ENCODE results near the gene UBTD1.

The UBTD1 gene

DNA sequence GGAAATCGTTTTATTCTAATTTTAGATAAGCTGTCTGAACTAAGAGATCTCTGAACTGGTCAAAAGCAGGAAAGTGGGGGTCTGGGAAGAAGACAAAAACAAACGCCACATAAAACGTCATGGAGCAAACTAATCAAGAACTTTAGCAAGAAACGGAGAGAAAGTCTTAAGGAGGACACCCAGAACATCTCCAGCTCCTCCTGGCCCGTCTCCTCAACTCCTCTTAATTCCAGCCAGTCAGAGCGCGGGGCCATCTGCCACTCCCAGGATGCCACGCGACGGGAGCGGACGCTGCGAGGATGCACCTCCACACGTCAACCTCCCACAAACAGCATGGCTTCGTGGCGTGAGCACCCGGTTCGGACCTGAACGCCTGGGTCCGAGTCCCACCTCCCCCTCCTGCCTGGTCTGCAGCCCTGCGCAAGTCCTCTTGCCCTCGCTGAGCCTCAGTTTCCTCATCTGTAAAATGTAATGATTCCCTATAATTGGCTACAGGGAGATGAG is 1.1 kb upstream of the UBTD1 start:
- TF ChIP-seq, protein P1, sequence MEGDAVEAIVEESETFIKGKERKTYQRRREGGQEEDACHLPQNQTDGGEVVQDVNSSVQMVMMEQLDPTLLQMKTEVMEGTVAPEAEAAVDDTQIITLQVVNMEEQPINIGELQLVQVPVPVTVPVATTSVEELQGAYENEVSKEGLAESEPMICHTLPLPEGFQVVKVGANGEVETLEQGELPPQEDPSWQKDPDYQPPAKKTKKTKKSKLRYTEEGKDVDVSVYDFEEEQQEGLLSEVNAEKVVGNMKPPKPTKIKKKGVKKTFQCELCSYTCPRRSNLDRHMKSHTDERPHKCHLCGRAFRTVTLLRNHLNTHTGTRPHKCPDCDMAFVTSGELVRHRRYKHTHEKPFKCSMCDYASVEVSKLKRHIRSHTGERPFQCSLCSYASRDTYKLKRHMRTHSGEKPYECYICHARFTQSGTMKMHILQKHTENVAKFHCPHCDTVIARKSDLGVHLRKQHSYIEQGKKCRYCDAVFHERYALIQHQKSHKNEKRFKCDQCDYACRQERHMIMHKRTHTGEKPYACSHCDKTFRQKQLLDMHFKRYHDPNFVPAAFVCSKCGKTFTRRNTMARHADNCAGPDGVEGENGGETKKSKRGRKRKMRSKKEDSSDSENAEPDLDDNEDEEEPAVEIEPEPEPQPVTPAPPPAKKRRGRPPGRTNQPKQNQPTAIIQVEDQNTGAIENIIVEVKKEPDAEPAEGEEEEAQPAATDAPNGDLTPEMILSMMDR (IDR thresholded peaks at IDR 0.05; ENCODE audit: low read depth, low read length): no peak
- H3K4me3 ChIP-seq (ENCODE audit: low read depth, low read length): peak overlapping the region; percentile 99

DNA sequence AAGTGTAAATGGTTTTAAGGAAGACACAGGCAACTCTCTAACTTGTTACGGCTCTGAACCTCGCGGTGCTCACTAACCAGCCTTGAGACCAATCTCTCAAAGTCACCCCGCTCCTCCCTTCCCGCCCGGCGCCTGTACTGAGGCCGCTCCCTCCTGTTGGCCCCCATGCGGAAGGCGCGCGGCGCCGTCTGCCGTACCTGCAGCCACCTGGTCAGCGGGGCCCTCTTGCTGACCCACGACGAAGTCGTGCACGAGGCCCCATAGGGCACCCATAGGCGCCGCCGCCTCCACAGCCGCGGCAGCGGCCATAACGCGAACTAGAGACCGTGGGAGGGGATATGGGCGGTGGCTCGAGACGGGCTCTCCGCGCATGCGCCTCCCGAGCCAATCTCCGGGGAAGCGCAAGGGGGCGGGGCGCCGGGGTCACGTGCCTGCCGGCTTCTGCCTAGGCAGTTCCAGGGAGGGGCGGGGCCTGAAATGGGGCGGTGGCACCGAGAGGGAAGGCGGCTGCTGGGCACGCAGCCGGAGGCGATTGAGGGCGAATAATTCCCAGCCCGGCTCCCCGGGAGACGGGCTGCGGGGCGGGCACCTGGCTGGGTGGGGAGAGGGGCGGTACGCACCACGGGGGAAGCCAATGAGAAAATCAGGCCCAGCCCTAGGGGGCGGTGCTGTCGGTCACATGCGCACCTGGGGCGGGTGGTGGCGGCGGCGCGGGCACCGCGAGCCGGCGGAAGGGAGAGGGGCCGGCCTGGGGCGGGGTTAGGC is 466 bp upstream of the UBTD1 start, which contains the start of gene MMS19:
MMS19 (minus strand) TSS at position 347 of the 765 bp plus-strand sequence; CDS start at position 309, 38 bp downstream.
- TF ChIP-seq, protein P1 (IDR thresholded peaks at IDR 0.05; ENCODE audit: low read depth, low read length): no peak
- H3K4me3 ChIP-seq (ENCODE audit: low read depth, low read length): peak within 1 kb of the TSS; percentile 99

DNA sequence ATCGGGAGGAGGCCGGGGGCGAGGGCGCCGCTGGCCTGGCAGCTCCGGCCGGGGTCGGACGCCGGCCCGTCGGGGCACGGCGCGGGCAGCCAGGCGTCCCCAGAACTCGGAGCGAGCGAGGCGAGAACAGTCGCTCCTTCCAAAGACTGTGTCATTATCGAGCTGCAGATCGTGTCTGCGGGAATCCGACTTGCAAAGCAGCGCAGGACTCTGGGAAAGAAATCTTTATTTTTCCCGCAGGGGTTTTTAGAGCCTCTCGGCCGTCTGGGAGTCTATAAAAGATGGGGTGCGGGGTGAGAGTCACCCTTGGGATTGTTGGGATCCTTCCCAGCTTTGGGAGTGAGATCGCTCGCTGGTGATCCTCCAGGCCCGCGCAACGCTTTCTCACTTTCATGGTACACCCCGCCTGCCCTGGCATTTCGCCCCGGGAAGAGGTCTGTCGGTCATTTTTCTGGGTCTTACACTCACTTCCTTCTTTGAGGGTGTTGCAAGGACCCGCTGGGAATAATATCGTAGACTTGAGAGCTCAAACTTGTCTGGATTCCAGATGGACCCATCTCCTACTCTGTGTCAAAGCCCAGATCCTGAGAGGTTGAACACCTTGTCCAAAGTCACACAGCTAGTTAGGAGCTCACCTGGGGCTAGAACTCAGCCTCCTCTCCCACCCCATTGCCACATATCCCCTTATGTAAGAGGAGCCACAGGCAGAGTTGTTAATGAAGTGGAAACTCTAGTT is 1.0 kb downstream of the UBTD1 start:
- H3K4me3 ChIP-seq (ENCODE audit: low read depth, low read length): peak overlapping the region; percentile 99
- TF ChIP-seq, protein P1 (IDR thresholded peaks at IDR 0.05; ENCODE audit: low read depth, low read length): no peak

DNA sequence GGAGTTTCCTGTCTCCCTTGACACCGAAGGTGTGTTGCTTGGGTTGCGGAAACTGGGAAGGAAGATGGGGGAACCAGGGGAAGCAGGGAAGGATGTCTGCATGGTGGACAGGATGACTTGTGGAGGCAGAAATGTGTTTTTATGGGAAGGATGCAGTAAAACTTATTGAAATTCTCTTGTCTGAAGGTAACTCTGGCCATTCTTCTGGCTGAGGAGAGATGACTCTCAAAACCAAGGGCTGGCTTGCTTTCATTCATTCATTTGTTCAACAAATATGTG is 1.5 kb downstream of the UBTD1 start:
- TF ChIP-seq, protein P1 (IDR thresholded peaks at IDR 0.05; ENCODE audit: low read depth, low read length): no peak
- peak overlapping the region; percentile 99 for H3K4me3 ChIP-seq (ENCODE audit: low read depth, low read length)

DNA sequence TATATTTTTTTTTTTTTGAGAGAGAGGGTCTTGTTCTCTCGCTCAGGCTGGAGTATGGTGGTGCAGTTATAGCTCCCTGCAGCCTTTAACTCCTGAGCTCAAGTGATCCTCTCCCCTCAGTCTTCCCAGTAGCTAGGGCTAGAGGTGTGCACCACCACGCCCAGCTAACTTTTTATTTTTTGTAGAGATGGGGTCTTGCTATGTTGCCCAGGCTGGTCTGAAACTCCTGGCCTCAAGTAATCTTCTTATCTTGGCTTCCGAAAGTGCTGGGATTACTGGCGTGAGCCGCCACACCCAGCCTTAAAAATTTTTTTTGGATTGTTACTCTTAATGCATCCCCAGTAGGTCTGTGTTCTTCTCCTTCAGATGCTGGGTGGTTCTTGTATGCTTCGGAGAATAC is 4.2 kb downstream of the UBTD1 start:
- TF ChIP-seq, protein P1 (IDR thresholded peaks at IDR 0.05; ENCODE audit: low read depth, low read length): no peak
- H3K4me3 ChIP-seq (ENCODE audit: low read depth, low read length): no peak overlapping the region

DNA sequence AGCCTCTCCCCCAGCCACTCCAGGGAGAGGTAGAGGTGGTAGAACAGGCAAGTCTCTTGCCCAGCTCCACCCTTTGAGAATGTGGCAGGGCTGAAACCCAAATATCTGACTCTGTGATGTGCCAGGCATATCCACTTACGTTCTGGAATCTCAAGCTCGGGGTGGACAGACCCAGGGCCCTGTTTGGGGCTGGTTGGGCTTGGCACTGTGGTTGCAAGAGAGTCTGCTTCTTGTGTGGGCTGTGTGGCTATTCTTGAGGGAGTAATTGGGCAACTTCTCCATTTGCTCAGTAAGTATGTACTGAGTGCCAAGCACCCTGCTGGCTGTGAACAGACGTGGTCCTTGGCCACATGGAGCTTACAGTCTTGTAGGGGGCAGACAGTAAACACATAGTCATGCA is 4.7 kb downstream of the UBTD1 start:
- H3K4me3 ChIP-seq (ENCODE audit: low read depth, low read length): no peak overlapping the region
- TF ChIP-seq, protein P1 (IDR thresholded peaks at IDR 0.05; ENCODE audit: low read depth, low read length): no peak

DNA sequence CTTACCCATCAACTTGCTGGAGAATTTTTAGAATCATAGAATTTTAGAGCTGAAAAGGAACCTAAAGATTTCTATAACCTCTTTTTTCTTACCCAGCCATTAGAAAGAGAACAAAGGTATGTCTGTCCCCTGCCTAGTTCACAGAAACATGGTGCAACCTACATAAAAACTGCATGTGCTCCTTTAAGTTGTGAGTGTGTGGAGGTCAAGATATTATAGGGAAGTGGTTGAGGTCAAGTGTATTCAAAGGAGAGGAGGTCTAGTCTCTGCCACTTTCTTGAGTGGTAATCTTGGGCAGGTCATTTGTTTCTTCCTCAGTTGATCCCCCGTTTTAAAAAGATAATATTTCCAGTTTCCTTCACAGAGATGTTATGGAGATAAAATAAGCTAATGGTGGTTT is 6.4 kb downstream of the UBTD1 start:
- no peak overlapping the region for H3K4me3 ChIP-seq (ENCODE audit: low read depth, low read length)
- TF ChIP-seq, protein P1 (IDR thresholded peaks at IDR 0.05; ENCODE audit: low read depth, low read length): no peak

Data from WI38 (cell line).